HepG2 (cell line): Measurements from ENCODE around the gene FHIT.

ENCODE experiments used
- NR2F1 ChIP-seq, 2 experiments: fragments of 450-650 bp in 1 of 2; formaldehyde crosslinking in 1 of 2; IDR thresholded peaks; 2 replicates each; pipeline versions ENCODE4 v1.5.0 to v1.6.1; 2016 to 2020; ENCODE audit warnings: mild to moderate bottlenecking in 1 of 2, missing compliant biosample characterization in 1 of 2, missing genetic modification reagents in 1 of 2, moderate library complexity in 1 of 2
- POLR2A ChIP-seq, 2 experiments: IDR thresholded peaks; 2 replicates each; pipeline ENCODE4 v1.6.1; 2011; ENCODE audit warnings: low read depth in 2 of 2, low read length in 2 of 2, mild to moderate bottlenecking in 1 of 2, moderate library complexity in 1 of 2; ENCODE audit not compliant: insufficient read depth in 1 of 2
- ZBTB21 ChIP-seq: sonication (generic); formaldehyde crosslinking; IDR thresholded peaks from 2 replicates; pipeline ENCODE4 v1.4.0; 2020; ENCODE audit warnings: missing genetic modification reagents
- ZFP36 ChIP-seq: fragments of 150-350 bp; IDR thresholded peaks from 2 replicates; pipeline ENCODE4 v1.6.1; 2018; ENCODE audit warnings: borderline replicate concordance, low read length, low read depth; ENCODE audit not compliant: partially characterized antibody
- TF ChIP-seq, protein P1 (sequence below): IDR thresholded peaks from 2 replicates; pipeline ENCODE4 v1.6.1; 2012; ENCODE audit warnings: inconsistent platforms
- TF ChIP-seq, protein P2 (sequence below): sonication (generic); formaldehyde crosslinking; IDR thresholded peaks from 2 replicates; pipeline ENCODE4 v1.8.1; 2023; ENCODE audit warnings: missing genetic modification reagents, inconsistent platforms, borderline replicate concordance

- TF ChIP-seq ZBTB21 (CRISPR knock-in tag) (no peak), ZFP36 (no peak), NR2F1 (CRISPR knock-in tag; IDR thresholded peaks at IDR 0.05) (no peak), POLR2A (IDR thresholded peaks at IDR 0.05; ENCODE audit: insufficient read depth in 1 of 2, low read depth in 2 of 2, low read length in 2 of 2) (no peak)
- TF ChIP-seq, protein P1, sequence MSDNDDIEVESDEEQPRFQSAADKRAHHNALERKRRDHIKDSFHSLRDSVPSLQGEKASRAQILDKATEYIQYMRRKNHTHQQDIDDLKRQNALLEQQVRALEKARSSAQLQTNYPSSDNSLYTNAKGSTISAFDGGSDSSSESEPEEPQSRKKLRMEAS, result no peak
- TF ChIP-seq, protein P2, sequence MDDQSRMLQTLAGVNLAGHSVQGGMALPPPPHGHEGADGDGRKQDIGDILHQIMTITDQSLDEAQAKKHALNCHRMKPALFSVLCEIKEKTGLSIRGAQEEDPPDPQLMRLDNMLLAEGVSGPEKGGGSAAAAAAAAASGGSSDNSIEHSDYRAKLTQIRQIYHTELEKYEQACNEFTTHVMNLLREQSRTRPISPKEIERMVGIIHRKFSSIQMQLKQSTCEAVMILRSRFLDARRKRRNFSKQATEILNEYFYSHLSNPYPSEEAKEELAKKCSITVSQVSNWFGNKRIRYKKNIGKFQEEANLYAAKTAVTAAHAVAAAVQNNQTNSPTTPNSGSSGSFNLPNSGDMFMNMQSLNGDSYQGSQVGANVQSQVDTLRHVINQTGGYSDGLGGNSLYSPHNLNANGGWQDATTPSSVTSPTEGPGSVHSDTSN (CRISPR knock-in tag), result no peak
Observed at GRCh38 chr3:59876533-59877062, 1374.7 kb downstream of the FHIT start.
